HG02610 (cell line): ENCODE results near the gene ADAMTSL4.
"Not testable (repeated sequence)": the region's sequence is repeated elsewhere in the genome, so short reads cannot be mapped to it uniquely, and the experiment has no call there.

ENCODE experiments used
- ATAC-seq: cut with Tn5 transposase; IDR thresholded peaks from one replicate; pipeline ENCODE4 v1.9.1; 2021; ENCODE audit warnings: mild to moderate bottlenecking, moderate library complexity; ENCODE audit not compliant: unreplicated experiment

ADAMTSL4 gene

DNA sequence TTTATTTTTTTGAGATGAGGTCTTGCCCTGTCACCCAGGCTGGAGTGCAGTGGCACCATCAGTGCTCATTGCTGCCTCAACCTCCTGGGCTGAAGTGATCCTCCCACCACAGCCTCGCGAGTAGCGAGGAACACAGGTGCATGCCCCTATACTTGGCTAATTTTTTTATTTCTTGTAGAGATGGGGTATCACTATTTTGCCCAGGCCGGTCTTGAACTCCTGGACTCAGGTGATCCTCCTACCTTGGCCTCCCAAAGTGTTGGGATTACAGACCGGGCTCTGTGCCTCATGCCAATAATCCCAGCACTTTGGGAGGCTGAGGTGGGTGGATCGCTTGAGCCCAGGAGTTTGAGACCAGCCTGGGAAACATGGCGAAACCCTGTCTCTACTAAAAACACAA, 32.2 kb downstream of the ADAMTSL4 start:
- not testable (repeated sequence) for ATAC-seq

DNA sequence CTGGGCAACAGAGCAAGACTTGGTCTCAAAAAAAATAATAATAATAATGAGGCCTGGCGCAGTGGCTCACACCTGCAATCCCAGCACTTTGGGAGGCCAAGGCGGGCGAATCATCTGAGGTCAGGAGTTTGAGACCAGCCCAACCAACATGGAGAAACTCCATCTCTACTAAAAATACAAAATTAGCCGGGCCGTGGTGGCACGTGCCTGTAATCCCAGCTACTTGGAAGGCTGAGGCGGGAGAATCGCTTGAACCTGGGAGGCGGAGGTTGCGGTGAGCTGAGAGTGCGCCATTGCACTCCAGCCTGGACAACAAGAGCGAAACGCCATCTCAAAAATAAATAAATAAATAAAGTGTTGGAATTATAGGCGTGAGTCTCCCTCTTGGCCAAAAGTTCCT, 32.8 kb downstream of the ADAMTSL4 start:
- ATAC-seq, result not testable (repeated sequence)

DNA sequence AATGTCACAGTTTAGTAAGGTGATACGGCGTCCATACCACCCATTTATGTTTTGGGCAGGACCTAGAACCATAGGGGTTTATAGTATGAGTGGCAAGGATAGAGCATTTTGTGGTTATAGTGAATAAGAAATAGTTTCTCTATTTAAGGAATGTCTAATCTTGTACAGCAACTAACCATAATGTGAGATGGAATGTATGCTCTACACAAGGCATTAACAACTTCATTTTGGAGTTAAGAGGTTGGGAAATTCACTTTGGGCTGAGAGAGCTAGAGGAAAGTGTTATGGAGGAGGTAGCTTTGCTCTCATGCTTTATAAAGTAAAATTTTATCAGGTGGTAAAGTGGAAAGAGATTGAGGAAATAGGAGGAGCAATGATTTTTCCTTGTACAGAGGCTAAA, 33.2 kb downstream of the ADAMTSL4 start:
- no peak for ATAC-seq

DNA sequence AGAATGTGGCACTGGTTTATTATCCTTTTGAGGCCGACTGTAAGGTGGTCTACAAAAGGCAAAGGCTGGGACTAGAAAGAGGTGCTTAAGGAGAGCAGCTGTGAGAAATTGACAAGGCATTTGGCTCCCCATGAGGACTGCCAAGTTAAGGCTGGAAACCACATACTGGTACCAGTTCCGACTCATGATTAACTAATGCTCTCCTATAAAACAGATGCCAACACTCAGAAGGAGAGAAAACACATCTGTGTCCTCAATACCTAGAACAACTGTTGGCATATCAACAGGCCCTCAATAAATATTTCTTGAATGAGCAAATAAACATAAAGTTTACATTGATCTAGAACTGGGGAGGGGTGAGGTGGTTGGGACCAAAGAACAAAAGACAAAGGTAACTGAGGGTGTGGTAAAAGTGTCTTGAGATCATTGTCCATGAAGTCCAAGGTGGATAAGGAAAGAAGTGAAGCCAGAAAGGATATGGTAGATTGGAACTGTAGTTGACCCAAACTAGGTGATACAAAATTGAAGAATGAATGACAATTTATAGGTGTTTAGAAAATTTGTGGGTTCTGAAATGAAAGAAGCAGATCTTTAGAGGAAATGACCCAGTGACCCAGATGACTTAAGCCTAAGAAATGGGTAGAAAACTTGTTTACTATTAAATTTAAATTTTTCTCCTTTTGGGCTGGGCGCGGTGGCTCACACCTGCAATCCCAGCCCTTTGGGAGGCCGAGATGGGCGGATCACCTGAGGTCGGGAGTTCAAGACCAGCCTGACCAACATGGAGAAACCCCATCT, 47.1 kb downstream of the ADAMTSL4 start:
- no peak for ATAC-seq

DNA sequence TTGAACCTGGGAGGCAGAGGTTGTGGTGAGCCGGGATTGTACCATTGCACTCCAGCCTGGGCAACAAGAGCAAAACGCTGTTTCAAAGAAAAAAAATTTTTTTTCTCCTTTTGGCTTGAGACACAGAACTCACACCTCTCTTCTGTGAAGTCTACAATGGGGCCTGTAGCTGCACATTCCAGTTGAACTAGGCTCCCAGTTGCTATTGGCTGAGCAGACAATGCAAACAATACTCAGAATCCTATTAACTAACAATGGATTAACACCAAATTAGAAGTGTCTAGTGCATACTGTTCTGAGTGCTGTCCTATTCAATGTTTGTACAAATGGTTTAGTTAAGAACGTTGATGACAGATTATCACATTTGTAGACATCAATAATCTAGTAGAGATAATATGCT, 47.8 kb downstream of the ADAMTSL4 start:
- ATAC-seq, result no peak

DNA sequence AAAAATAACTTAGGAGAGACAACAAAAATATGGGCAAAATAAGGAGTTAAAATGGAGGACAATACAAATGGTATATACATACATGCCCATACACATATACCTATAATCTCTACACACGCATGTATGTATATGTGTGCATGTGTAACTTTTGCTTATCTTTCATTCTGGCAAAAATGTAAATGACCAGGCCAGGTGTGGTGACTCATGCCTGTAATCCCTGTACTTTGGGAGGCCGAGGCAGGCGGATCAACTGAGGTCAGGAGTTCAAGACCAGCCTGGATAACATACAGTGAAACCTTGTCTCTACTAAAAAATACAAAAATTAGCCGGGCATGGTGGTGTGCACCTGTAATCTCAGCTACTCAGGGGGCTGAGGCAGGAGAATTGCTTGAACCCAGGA, 49.1 kb downstream of the ADAMTSL4 start:
- not testable (repeated sequence) for ATAC-seq

DNA sequence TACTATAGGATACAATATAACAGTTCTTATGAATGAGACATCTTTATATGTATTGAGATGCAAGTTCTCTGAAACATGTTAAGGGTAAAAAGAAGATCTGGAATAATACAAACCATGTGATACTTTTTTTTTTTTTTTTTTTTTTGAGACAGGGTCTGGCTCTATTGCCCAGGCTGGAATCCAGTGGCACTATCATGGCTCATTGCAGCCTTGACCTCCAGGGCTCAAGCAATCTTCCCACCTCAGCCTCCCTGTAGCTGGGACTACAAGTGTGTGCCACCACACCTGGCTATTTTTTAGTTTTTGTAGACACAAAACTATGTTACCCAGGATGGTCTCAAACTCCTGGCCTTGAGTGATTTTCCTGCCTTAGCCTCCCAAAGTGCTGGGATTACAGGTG, 52.3 kb downstream of the ADAMTSL4 start:
- no peak for ATAC-seq

DNA sequence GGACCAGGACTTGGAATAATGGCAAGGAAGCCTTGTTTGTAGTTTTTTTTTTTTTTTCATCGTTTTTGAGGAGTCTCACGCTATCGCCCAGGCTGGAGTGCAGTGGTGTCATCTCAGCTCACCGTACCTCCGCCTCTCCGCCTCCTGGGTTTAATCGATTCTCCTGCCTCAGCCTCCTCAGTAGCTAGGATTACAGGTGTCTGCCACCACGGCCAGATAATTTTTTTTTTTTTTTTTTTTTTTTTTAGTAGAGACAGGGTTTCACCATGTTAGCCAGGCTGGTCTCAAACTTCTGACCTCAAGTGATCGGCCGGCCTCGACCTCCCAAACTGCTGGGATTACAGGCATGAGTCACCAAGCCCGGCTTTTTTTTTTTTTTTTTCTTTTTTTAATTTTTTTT, 53.2 kb downstream of the ADAMTSL4 start:
- ATAC-seq, result not testable (repeated sequence)

DNA sequence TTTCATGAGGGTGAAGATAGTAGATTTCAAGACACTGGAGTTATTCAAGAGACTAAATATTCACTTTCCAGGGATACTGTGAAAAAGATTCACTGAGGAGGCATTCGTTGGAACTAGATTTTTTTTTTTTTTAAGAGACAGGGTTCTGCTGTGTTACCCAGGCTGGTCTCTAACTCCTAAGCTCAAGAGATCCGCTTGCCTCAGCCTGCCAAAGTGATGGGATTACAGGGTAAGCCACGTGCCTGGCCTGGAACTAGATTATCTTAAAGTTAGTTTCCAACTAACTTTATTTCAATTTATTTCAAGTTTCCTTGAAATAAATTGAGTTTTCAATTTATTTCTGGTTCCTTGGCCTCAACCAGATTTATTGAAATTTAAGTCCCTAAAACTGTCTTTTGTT, 54.5 kb downstream of the ADAMTSL4 start:
- ATAC-seq, result no peak

DNA sequence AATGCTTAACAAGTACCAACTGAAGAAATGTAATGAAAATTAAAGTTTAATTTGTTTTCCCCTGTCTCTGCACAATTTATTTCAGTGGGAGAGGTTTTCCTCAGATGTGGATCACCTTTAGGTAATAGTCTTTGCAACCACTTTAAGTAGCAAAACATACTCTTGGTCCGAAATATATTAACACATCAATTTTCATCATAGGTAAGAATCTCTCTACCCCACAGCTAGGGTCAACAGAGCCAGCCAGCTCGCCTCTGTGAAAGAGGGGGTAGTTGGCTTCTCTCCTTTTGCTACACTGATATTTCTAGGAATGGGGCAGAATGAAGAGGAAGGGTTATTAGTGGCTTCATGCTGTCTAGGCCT, 55.0 kb downstream of the ADAMTSL4 start:
- ATAC-seq, result no peak

DNA sequence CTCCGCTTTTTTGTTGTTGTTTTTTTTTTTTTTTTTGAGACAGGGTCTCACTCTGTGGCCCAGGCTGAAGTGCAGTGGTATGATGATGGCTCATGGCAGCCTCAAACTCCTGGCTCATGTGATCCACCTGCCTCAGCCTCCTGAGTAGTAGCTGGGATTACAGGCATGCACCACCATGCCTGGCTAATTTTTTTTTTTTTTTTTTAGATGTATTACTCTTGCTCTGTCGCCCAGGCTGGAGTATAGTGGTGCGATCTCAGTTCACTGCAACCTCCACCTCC, 56.2 kb downstream of the ADAMTSL4 start:
- ATAC-seq, result not testable (repeated sequence)

DNA sequence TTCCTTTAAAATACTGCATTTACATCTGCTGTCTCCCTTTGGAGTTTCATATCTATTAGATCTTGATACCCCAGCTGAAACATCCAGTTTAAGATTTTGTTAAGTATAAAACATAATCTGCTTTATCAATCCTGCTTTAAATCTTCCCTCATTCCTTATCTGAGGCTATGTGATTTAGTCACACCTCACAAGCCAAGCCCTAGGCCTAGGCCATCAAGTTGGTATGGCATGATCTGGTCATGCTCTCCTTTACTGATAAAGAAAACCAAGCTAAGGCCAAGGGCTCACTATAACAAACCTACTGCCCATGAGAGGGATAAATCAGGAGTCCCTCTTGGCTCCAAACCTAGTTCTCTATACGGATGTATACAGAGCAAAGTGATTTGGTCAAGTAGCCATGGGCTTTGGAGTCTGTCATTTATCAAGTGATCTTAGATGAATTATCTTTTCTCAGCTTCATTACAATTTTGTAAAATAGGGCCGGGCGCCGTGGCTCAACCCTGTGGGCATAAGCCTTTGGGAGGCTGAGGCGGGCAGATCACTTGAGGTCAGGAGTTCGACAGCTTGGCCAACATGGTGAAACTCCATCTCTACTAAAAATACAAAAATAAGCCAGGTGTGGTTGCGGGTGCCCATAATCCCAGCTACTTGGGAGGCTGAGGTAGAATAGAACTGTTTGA, 57.4 kb downstream of the ADAMTSL4 start:
- ATAC-seq, result no peak

DNA sequence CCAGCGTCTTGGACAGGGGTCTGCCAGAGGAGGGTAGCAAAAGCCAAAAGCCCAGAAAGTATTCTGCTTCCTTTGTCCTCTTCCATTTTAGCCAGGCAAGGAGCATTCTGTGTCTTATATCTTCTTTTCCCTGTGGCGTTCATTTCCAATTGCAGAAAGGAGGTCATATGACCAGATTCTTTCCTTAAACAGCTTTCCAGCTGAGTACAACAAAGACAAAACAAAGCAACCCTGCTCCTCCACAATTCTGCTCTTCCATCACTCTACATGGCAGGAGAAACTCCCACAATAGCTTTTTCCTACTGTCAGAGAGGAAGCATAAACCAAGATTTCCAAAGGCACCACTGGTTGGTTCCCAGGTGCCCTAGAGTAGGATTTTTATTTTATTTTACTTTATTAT, 60.5 kb downstream of the ADAMTSL4 start:
- ATAC-seq, result no peak
